D721Med (cell line): ENCODE data around the gene TWF1.

Source experiments
- DNase-seq: peaks from one replicate; pipeline ENCODE4 v3.0.0; 2011; ENCODE audit warnings: low spot score; ENCODE audit not compliant: insufficient read length
- FAIRE-seq: peaks from 2 replicates; lab custom pipeline; 2011; peaks lifted over from hg19 to GRCh38; lab: Jason Lieb, UNC
- TF ChIP-seq, protein P1 (sequence below): IDR thresholded peaks from 2 replicates; pipeline ENCODE4 v1.5.1; 2012; ENCODE audit warnings: mild to moderate bottlenecking, control low read depth; ENCODE audit not compliant: insufficient read depth; ENCODE audit errors: missing control alignments

TWF1 gene

DNA sequence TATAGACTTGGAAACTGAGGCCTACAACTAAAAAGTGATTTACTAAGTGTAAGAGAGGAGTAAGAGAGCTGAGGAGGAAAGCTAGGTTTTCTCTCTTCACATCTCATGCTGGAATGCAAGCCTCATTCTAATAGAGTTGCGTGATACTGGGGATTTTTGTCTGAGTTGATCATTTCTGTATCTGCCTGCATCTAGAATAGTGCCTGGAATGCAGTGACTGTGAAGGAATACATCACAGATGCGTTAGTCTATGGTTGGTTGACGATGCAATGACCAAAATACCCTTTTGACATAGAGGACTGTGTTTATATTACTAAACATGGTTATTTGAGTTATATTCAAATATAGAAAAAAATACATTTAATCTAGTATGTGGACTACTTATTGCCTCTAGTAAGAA, 20.6 kb upstream of the TWF1 start:
- TF ChIP-seq, protein P1, sequence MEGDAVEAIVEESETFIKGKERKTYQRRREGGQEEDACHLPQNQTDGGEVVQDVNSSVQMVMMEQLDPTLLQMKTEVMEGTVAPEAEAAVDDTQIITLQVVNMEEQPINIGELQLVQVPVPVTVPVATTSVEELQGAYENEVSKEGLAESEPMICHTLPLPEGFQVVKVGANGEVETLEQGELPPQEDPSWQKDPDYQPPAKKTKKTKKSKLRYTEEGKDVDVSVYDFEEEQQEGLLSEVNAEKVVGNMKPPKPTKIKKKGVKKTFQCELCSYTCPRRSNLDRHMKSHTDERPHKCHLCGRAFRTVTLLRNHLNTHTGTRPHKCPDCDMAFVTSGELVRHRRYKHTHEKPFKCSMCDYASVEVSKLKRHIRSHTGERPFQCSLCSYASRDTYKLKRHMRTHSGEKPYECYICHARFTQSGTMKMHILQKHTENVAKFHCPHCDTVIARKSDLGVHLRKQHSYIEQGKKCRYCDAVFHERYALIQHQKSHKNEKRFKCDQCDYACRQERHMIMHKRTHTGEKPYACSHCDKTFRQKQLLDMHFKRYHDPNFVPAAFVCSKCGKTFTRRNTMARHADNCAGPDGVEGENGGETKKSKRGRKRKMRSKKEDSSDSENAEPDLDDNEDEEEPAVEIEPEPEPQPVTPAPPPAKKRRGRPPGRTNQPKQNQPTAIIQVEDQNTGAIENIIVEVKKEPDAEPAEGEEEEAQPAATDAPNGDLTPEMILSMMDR, result no peak
- DNase-seq (no peak), FAIRE-seq (no peak)

DNA sequence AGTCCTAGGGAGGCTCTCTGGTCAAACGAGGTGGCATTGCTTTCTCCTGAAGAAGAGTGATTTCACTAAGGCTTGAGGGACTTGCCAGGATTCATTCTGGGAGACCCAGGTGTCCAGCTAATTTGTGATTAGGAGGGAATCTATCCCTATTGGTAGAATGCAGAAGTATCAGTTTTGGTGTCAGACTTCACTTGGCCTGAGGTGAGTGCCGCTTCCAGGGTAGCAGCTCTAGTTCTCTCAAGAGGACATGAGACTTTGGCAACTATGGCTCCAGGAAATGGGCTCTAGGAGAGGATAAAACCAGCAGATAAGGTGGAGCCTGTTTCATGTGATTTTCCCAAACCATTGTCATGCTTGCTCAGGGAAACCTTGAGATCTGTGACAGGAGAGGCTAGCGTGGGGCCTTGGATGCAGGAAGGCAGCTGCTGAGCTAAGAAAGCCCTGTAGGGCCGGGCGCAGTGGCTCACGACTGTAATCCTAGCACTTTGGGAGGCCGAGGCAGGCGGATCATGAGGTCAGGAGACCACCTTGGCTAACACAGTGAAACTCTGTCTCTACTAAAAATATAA, 18.2 kb upstream of the TWF1 start:
- DNase-seq (no peak), FAIRE-seq (no peak)
- TF ChIP-seq, protein P1, result no peak

DNA sequence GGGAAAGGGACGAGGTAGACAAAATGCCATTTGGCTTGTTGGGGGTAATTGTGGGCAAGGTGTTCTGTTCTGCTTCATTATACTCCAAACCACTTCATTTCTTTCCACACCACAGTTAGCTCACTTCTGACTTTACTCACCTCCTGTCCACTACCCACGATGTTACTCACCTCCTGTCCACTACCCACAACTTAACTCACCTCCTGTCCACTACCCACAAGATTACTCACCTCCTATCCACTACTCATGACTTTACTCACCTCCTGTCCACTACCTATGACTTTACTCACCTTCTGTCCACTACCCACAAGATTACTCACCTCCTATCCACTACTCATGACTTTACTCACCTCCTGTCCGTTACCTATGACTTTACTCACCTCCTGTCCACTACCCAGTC, 10.1 kb upstream of the TWF1 start:
- DNase-seq (no peak), FAIRE-seq (no peak)
- TF ChIP-seq, protein P1, result no peak

DNA sequence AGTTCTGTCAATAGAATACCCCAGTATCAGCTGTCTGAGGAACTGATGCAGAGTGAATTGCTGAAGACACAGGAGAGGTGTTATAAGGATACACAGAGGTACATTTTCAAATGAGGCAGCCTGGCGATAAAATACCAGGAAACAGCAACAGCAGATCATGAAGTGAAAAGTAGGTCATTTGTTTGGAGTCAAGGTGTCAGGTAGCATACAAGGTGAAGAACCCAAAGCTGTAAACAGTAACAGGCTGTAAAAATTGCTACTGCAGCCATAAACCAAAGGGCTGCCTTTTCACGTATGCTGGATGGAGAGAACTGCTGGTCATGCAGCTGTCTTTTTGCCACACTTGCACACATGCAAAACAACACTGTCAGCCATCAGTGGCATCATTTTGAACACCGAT, 9.3 kb upstream of the TWF1 start:
- no peak for FAIRE-seq

DNA sequence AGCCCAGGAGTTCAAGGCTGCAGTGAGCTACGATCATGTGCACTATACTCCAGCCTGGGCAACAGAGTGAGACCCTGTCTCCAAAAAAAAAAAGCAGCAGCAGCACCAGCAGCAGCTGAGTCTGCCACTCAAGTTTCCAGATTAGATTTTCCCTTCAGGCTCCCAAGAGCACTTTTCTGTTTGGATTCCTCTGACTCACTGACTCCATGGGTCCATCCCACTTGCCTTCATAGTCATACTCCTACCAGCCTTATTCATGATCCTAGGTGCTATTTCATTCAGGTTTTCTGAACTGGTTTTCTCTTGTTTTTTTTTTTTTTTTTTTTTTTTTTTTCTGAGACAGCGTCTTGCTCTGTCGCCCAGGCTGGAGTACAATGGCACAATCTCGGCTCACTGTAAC, 6.8 kb upstream of the TWF1 start:
- FAIRE-seq (no peak), DNase-seq (no peak)
- TF ChIP-seq, protein P1, result no peak

More for the DNA sequence above, 9.3 kb upstream of the TWF1 start:
- TF ChIP-seq, protein P1, result no peak
- no peak for DNase-seq

DNA sequence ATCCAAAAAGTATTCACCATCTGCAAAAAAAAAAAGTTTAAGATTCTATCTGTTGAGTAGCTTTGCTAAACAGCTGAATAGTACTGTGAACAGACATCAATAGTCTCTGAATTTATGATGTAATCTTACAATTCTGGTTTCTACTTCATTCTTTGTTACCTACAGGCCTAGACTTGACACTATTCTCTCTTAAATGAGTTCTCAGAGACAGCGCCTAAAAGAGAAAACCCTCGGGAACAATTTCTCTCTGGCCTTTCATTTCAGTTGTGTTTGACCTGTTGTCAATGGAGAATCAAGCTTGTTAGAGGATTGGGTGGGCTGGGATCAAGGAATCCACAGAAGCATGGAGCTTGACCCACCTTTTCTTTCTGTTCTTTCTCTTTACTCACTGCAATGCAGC, 5.9 kb upstream of the TWF1 start:
- DNase-seq (no peak), FAIRE-seq (no peak)
- TF ChIP-seq, protein P1, result no peak

DNA sequence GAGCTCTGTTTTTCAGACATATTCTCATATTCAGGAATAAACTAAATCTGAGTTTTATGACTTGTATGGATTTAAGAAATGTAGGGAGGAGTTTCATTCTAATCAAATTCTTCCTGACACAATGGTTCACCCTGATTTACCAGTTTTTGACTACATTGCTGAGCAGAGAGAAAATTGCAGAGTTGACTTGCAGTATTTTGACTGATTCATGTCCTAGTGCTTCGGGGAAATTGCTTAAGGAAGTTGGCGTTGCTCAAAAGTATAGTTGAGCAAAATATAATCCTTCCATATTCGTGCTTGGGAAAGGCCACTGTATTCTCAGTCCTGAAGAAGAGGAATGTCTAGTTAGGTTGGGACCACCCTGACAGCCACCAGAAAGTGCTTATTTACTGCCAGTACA, 1.3 kb upstream of the TWF1 start:
- DNase-seq, result no peak
- FAIRE-seq, result no peak
- TF ChIP-seq, protein P1, result no peak
